Erythroblast (primary cell): Measurements from ENCODE around the gene MLN.

ENCODE experiments used
- GATA1 ChIP-seq: IDR thresholded peaks from 2 replicates; pipeline ENCODE4 v1.6.1; 2011; ENCODE audit warnings: low read depth, mild to moderate bottlenecking, control low read depth, low read length, moderate library complexity
- POLR2A ChIP-seq: IDR thresholded peaks from 2 replicates; pipeline ENCODE4 v1.6.1; 2011; ENCODE audit warnings: mild to moderate bottlenecking, low read length

DNA sequence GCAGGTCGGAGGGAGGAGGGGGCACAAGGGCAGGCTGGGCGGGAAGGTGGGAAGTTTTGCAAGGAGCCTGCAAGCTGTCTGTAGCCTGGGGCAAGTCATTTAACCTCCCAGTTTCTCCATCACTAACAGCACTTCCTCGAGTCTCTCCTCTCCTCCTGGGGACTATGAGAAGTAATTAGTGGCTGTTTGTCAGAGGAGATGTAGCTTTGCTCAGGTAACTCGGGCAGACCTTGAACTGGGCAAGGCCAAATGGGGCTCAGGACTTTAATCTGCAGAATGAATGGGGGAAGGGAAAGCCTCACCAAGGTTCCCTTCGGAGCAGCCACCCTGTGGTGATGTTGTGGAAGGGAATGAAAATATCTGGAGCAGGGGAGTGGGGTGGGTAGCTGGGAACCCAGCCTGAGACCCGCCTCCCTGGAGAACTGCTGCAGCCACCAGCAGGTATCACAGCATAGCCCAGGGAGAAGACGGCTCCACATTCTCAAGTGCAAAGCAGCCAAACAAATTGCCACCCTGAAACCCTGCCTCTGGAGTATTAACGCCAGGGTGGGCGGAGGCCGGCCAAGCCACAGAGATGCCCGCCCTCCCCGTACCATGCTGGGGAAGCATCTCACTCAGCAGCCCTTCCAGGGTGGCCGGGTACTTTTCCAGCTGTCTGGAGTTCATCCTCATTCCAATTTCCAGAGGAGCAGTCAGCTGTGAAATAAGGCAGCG lies 8.7 kb downstream of the MLN start:
- TF ChIP-seq POLR2A (no peak), GATA1 (no peak)
